Endothelial cell of umbilical vein (primary cell): ENCODE measurements around the gene PLXNA4. TPM values are rescaled to one million over a fixed set of nuclear protein-coding genes. Genes with fewer than 3 reads are reported as not detected.

Experiments
- BruUV-seq: library from RNA; stranded (reverse); fragments of 400-500 nt; replicated peaks from 2 replicates; lab custom pipeline; 2021; lab: Mats Ljungman, UMichigan
- CTCF ChIA-PET: fragments of 300-600, 350-600 bp; sonication (Branson Sonifier 250); formaldehyde crosslinking; loops from one replicate; lab custom pipeline; 2021; ENCODE audit warnings: antibody characterized with exemption, inconsistent platforms; lab: Charles Lee
- POLR2A ChIA-PET: fragments of 300-600, 350-600 bp; sonication (Branson Sonifier 250); formaldehyde crosslinking; loops from one replicate; lab custom pipeline; 2021; ENCODE audit warnings: antibody characterized with exemption, inconsistent platforms; lab: Charles Lee
- DNase-seq: peaks from one replicate; pipeline ENCODE4 v3.0.0-alpha.2; 2011; ENCODE audit warnings: low read depth, low spot score
- FAIRE-seq: peaks from 2 replicates; lab custom pipeline; 2011; peaks lifted over from hg19 to GRCh38; lab: Jason Lieb, UNC
- H2AFZ ChIP-seq: 2 replicates; pipeline ENCODE4 v1.6.0; 2012; ENCODE audit warnings: low read depth, low read length, control low read depth, inconsistent platforms
- H3K27ac ChIP-seq: 2 replicates; pipeline ENCODE4 v1.5.1; 2011; ENCODE audit warnings: low read depth, mild to moderate bottlenecking, control low read depth, low read length, moderate library complexity; ENCODE audit not compliant: insufficient read depth
- H3K27me3 ChIP-seq, 2 experiments: 2 replicates each; pipeline versions ENCODE4 v1.6.0 to v1.6.1; 2011; ENCODE audit warnings: low read length in 2 of 2, mixed read lengths in 1 of 2; ENCODE audit not compliant: control insufficient read depth in 2 of 2, insufficient read depth in 2 of 2
- H3K36me3 ChIP-seq, 2 experiments: 2 replicates in 1 of 2; 3 replicates in 1 of 2; pipeline ENCODE4 v1.5.1; 2011; ENCODE audit warnings: low read length in 2 of 2, mild to moderate bottlenecking in 1 of 2, moderate library complexity in 1 of 2; ENCODE audit not compliant: control insufficient read depth in 2 of 2, insufficient read depth in 2 of 2; ENCODE audit errors: extremely low read depth in 1 of 2
- H3K4me1 ChIP-seq: 3 replicates; pipeline ENCODE4 v1.5.1; 2011; ENCODE audit warnings: mild to moderate bottlenecking, low read length; ENCODE audit not compliant: control insufficient read depth, insufficient read depth; ENCODE audit errors: extremely low read depth
- H3K4me2 ChIP-seq: 2 replicates; pipeline ENCODE4 v1.6.1; 2011; ENCODE audit warnings: low read length, control low read depth, mixed read lengths; ENCODE audit not compliant: insufficient read depth
- H3K4me3 ChIP-seq, 3 experiments: fragments of 200-600 bp in 1 of 3; sonication (generic), shearing (Covaris generic) in 1 of 3; replicated peaks in 1 of 3; 2 replicates each; pipeline ENCODE4 v1.5.1; 2011 to 2016; ENCODE audit warnings: control low read depth in 3 of 3, low read length in 3 of 3, mild to moderate bottlenecking in 2 of 3, inconsistent platforms in 1 of 3, low read depth in 1 of 3, moderate library complexity in 1 of 3; ENCODE audit not compliant: insufficient read depth in 1 of 3
- H3K79me2 ChIP-seq: 2 replicates; pipeline ENCODE4 v1.6.0; 2012; ENCODE audit warnings: low read length, inconsistent platforms; ENCODE audit not compliant: control insufficient read depth, insufficient read depth
- H3K9ac ChIP-seq: replicated peaks from 2 replicates; pipeline ENCODE3; 2011; ENCODE audit warnings: low read length, control low read depth; ENCODE audit not compliant: insufficient read depth; ENCODE audit errors: extremely low read depth
- H3K9me1 ChIP-seq: replicated peaks from 3 replicates; pipeline ENCODE4 v1.6.0; 2011; ENCODE audit warnings: mild to moderate bottlenecking, low read length; ENCODE audit not compliant: control insufficient read depth, insufficient read depth; ENCODE audit errors: extremely low read depth
- H3K9me3 ChIP-seq: replicated peaks from 2 replicates; pipeline ENCODE4 v1.5.1; 2012; ENCODE audit warnings: low read length, inconsistent platforms; ENCODE audit not compliant: control insufficient read depth, insufficient read depth
- H4K20me1 ChIP-seq: replicated peaks from 2 replicates; pipeline ENCODE3; 2011; ENCODE audit warnings: mild to moderate bottlenecking, low read length; ENCODE audit not compliant: control insufficient read depth, insufficient read depth; ENCODE audit errors: extremely low read depth
- CTCF ChIP-seq, 2 donors: IDR thresholded peaks; 1 replicate in 1 of 2; 2 replicates in 1 of 2; pipeline ENCODE4 v1.5.1; 2011; ENCODE audit warnings: low read length in 2 of 2, mild to moderate bottlenecking in 2 of 2, moderate library complexity in 2 of 2, control low read depth in 1 of 2, inconsistent platforms in 1 of 2, low read depth in 1 of 2; ENCODE audit not compliant: insufficient read depth in 1 of 2; ENCODE audit errors: extremely low read depth in 1 of 2
- EZH2 ChIP-seq: IDR thresholded peaks from 2 replicates; pipeline ENCODE4 v1.6.1; 2012; ENCODE audit warnings: borderline replicate concordance, low read depth, mild to moderate bottlenecking, moderate library complexity, low read length, inconsistent platforms; ENCODE audit not compliant: severe bottlenecking
- FOS ChIP-seq: IDR thresholded peaks from 2 replicates; pipeline ENCODE4 v1.6.1; 2011; ENCODE audit warnings: mild to moderate bottlenecking, low read length, moderate library complexity, borderline replicate concordance; ENCODE audit not compliant: insufficient read depth
- GATA2 ChIP-seq: IDR thresholded peaks from 2 replicates; pipeline ENCODE4 v1.7.0; 2011; ENCODE audit warnings: low read depth, mild to moderate bottlenecking, moderate library complexity, mixed read lengths, low read length; ENCODE audit not compliant: insufficient read length, insufficient read depth
- JUN ChIP-seq: IDR thresholded peaks from 2 replicates; pipeline ENCODE4 v1.6.1; 2011; ENCODE audit warnings: borderline replicate concordance, low read depth; ENCODE audit not compliant: insufficient read length, insufficient read depth
- MAX ChIP-seq: IDR thresholded peaks from 2 replicates; pipeline ENCODE4 v1.6.1; 2011; ENCODE audit not compliant: insufficient read depth, insufficient read length
- MYC ChIP-seq: IDR thresholded peaks from one replicate; pipeline ENCODE4 v1.6.1; 2011; ENCODE audit warnings: mild to moderate bottlenecking, low read depth, low read length
- POLR2A ChIP-seq: IDR thresholded peaks from 2 replicates; pipeline ENCODE4 v1.6.1; 2012; ENCODE audit warnings: low read depth, mild to moderate bottlenecking, control low read depth, low read length
- POLR2AphosphoS5 ChIP-seq: IDR thresholded peaks from 2 replicates; pipeline ENCODE4 v1.6.1; 2012; ENCODE audit warnings: low read depth, mild to moderate bottlenecking, control low read depth, low read length, moderate library complexity; ENCODE audit not compliant: insufficient read depth
- dilution Hi-C: fragments of 300-500 bp; cut with MboI; formaldehyde crosslinking; loops from one replicate; pipeline ENCODE4 v1.15.0; 2019; ENCODE audit warnings: low sequenced_read_pairs; ENCODE audit not compliant: extremely low pct_ligation_motif_present
- intact Hi-C: fragments of 100-400 bp; cut with micrococcal nuclease; formaldehyde crosslinking; loops from one replicate; pipeline ENCODE4 v1.10.0; 2022
- polyA plus RNA-seq, 4 experiments: library from polyadenylated mRNA; depleted of rRNA in 3 of 4; stranded (reverse) in 3 of 4; unstranded in 1 of 4; fragments of >200 nt; gene quantifications; 2 replicates each; pipeline versions ENCODE4 v1.2.1 to v1.2.3, GENCODE V29; 2011 to 2012; ENCODE audit warnings: missing spikeins in 1 of 4
- total RNA-seq: library from RNA; stranded (reverse); gene quantifications from 2 replicates; pipeline ENCODE4 v1.2.3, GENCODE V29; 2021

PLXNA4 gene
- total and polyA plus RNA-seq, 2 donors (not counting 3 experiments of a cell fraction or from before 2014, with no cell fraction given): 12.1 to 20.4 TPM

GRCh38 chr7:132192809-132193208, 383.5 kb downstream of the PLXNA4 start:
- dilution Hi-C loops (no loop called here), intact Hi-C loops (no loop called here)
- Histone ChIP-seq H3K4me3 (no peak overlapping the region), H3K4me1 (no peaks in the 10 kb centered on the region), H3K9me3 (no peaks in the 10 kb centered on the region), H3K79me2 (no peaks in the 10 kb centered on the region), H3K27ac (no peak overlapping the region), H3K36me3 (no peaks in the 10 kb centered on the region), H3K9me1 (no peaks in the 10 kb centered on the region), H4K20me1 (no peaks in the 10 kb centered on the region), H3K9ac (no peak overlapping the region), H3K4me2 (no peak overlapping the region), H2AFZ (no peak overlapping the region), H3K27me3 (no peaks in the 10 kb centered on the region)
- TF ChIP-seq MAX: no peak
- TF ChIP-seq EZH2: no peak
- TF ChIP-seq MYC: no peak
- no peak for TF ChIP-seq JUN
- TF ChIP-seq GATA2: no peak
- TF ChIP-seq FOS: no peak
- TF ChIP-seq POLR2A: no peak
- TF ChIP-seq POLR2AphosphoS5: no peak
- no peak for TF ChIP-seq CTCF (IDR thresholded peaks at IDR 0.05; ENCODE audit: extremely low read depth in 1 of 2, insufficient read depth in 1 of 2, low read depth in 1 of 2, low read length in 2 of 2)
- BruUV-seq: no TSS peak
- CTCF ChIA-PET: no interaction called here
- FAIRE-seq (no peak), DNase-seq (no peak)
- POLR2A ChIA-PET: no interaction called here
